GM12878 (cell line): ENCODE results near the gene TRAP1. TPM values are rescaled to one million over a fixed set of nuclear protein-coding genes. Genes with fewer than 3 reads are reported as not detected.

Source experiments
- ATAC-seq: fragments of 200-7000 bp; cut with Tn5 transposase; 3 replicates; pipeline ENCODE4 v1.9.1; 2020; ENCODE audit warnings: mild to moderate bottlenecking, moderate library complexity
- BruUV-seq: library from RNA; stranded (reverse); fragments of 400-500 nt; replicated peaks from 2 replicates; lab custom pipeline; 2021; lab: Mats Ljungman, UMichigan
- CTCF ChIA-PET: fragments of 300-600 bp; sonication (Branson Sonifier 250); formaldehyde crosslinking; extraction: SDS; loops from one replicate; lab custom pipeline; 2021; ENCODE audit warnings: inconsistent platforms; lab: Yijun Ruan, JAX
- POLR2A ChIA-PET: fragments of 350-600 bp; formaldehyde crosslinking; extraction: SDS; loops from one replicate; lab custom pipeline; 2021; ENCODE audit warnings: inconsistent platforms; lab: Charles Lee
- RAD21 ChIA-PET: fragments of 300-600 bp; sonication (Branson Sonifier 250); formaldehyde crosslinking; loops from one replicate; lab custom pipeline; 2023; ENCODE audit warnings: antibody characterized with exemption; ENCODE audit not compliant: unreplicated experiment; lab: Charles Lee
- SMC1A ChIA-PET: fragments of 300-600 bp; sonication (Branson Sonifier 250); formaldehyde crosslinking; loops from one replicate; lab custom pipeline; 2023; ENCODE audit not compliant: unreplicated experiment, uncharacterized antibody; lab: Charles Lee
- DNase-seq: peaks from one replicate; pipeline ENCODE4 v3.0.0-alpha.2; 2011; ENCODE audit warnings: low read depth, low spot score
- FAIRE-seq: peaks from 3 replicates; lab custom pipeline; 2011; peaks lifted over from hg19 to GRCh38; lab: Jason Lieb, UNC
- H2AFZ ChIP-seq: 2 replicates; pipeline ENCODE4 v1.6.0; 2011; ENCODE audit warnings: low read depth, low read length, control low read depth; ENCODE audit not compliant: control insufficient read depth
- H3K27ac ChIP-seq: 2 replicates; pipeline ENCODE4 v1.5.1; 2011; ENCODE audit warnings: control low read depth; ENCODE audit not compliant: control insufficient read depth, insufficient read depth
- H3K27me3 ChIP-seq, 2 experiments: replicated peaks in 1 of 2; 2 replicates each; pipeline versions ENCODE4 v1.6.0 to v1.6.1; 2011; ENCODE audit warnings: low read length in 1 of 2; ENCODE audit not compliant: control insufficient read depth in 2 of 2, insufficient read depth in 2 of 2
- H3K36me3 ChIP-seq, 2 experiments: 2 replicates each; pipeline ENCODE4 v1.5.1; 2011; ENCODE audit warnings: low read length in 1 of 2; ENCODE audit not compliant: control insufficient read depth in 2 of 2, insufficient read depth in 2 of 2
- H3K4me1 ChIP-seq: 2 replicates; pipeline ENCODE4 v1.6.1; 2011; ENCODE audit warnings: mild to moderate bottlenecking, low read length, moderate library complexity, mixed read lengths; ENCODE audit not compliant: control insufficient read depth, insufficient read depth
- H3K4me2 ChIP-seq: 2 replicates; pipeline ENCODE4 v1.6.0; 2011; ENCODE audit warnings: control low read depth; ENCODE audit not compliant: control insufficient read depth, insufficient read depth
- H3K4me3 ChIP-seq: fragments of 200-600 bp; sonication (generic); 2 replicates; pipeline ENCODE4 v1.5.1; 2016
- H3K79me2 ChIP-seq: 2 replicates; pipeline ENCODE4 v1.6.0; 2011; ENCODE audit warnings: low read length; ENCODE audit not compliant: control insufficient read depth, insufficient read depth
- H3K9ac ChIP-seq: 2 replicates; pipeline ENCODE4 v1.8.0; 2011; ENCODE audit warnings: low read length, control low read depth, mixed read lengths; ENCODE audit not compliant: control insufficient read depth, insufficient read depth
- H3K9me3 ChIP-seq: replicated peaks from 3 replicates; pipeline ENCODE4 v1.5.1; 2011; ENCODE audit warnings: mild to moderate bottlenecking, low read length; ENCODE audit not compliant: control insufficient read depth, insufficient read depth
- H4K20me1 ChIP-seq: 2 replicates; pipeline ENCODE4 v1.6.0; 2011; ENCODE audit not compliant: control insufficient read depth, insufficient read depth
- ASH2L ChIP-seq: fragments of 300-600, 200-600 bp; sonication (generic); IDR thresholded peaks from 2 replicates; pipeline ENCODE4 v1.6.1; 2017; ENCODE audit warnings: low read depth, mild to moderate bottlenecking, borderline replicate concordance
- BCL11A ChIP-seq: IDR thresholded peaks from 2 replicates; pipeline ENCODE4 v1.6.1; 2011; ENCODE audit warnings: low read depth, low read length
- EP300 ChIP-seq, 2 experiments: fragments of 150-350 bp in 1 of 2; IDR thresholded peaks; 2 replicates each; pipeline ENCODE4 v1.6.1; 2011 to 2012; ENCODE audit warnings: low read depth in 2 of 2, low read length in 2 of 2, borderline replicate concordance in 1 of 2, improper control_type of control experiment in 1 of 2, inconsistent platforms in 1 of 2; ENCODE audit not compliant: control insufficient read depth in 1 of 2
- POLR2A ChIP-seq: IDR thresholded peaks from 2 replicates; pipeline ENCODE4 v1.6.1; 2011; ENCODE audit warnings: low read depth, mild to moderate bottlenecking, low read length
- ZZZ3 ChIP-seq: IDR thresholded peaks from 2 replicates; pipeline ENCODE4 v1.6.1; 2011; ENCODE audit warnings: low read depth; ENCODE audit not compliant: control insufficient read depth, insufficient read length
- WGBS: methylation state at CpG from one replicate; pipeline ENCODE4 v1.1.6; 2016; ENCODE audit warnings: low lambda C conversion rate; ENCODE audit not compliant: insufficient replicate concordance, insufficient coverage; ENCODE audit errors: missing lambda C conversion rate; 5-methylcytosine and 5-hydroxymethylcytosine counted together
- in situ Hi-C: fragments of 300-500 bp; cut with MboI; formaldehyde crosslinking; loops from 9 replicates; pipeline ENCODE4 v1.14.3; 2018; ENCODE audit warnings: mixed read lengths
- intact Hi-C: fragments of 100-400 bp; cut with micrococcal nuclease; formaldehyde crosslinking; loops from one replicate; pipeline ENCODE4 v1.14.2; 2022; ENCODE audit not compliant: unreplicated experiment
- polyA plus RNA-seq, 11 experiments: library from polyadenylated mRNA; depleted of rRNA in 4 of 11; unstranded in 6 of 11; stranded (reverse) in 5 of 11; fragments of >200 nt; fragmentation: Nextera tagmentation in 4 of 11; fragmentation: Illumina TruSeq in 1 of 11; extraction: Ambion mirVana in 4 of 11; extraction: Trizol in 1 of 11; gene quantifications; 1 replicate in 1 of 11; 2 replicates in 10 of 11; pipeline versions ENCODE4 v1.2.1 to v1.2.3, GENCODE V29; 2011 to 2016; ENCODE audit warnings: inconsistent platforms in 2 of 11, missing spikeins in 2 of 11, low read depth in 1 of 11
- total RNA-seq, 4 experiments: library from RNA; depleted of rRNA in 3 of 4; stranded (reverse); fragments of >200 nt in 3 of 4; fragmentation: Illumina TruSeq in 1 of 4; extraction: Trizol in 1 of 4; gene quantifications; 2 replicates each; pipeline versions ENCODE4 v1.2.1 to v1.2.3, GENCODE V29; 2013 to 2021
- TF ChIP-seq, protein P1 (sequence below): IDR thresholded peaks from 2 replicates; pipeline ENCODE4 v1.6.1; 2011; ENCODE audit warnings: low read depth, mild to moderate bottlenecking, low read length, moderate library complexity, borderline replicate concordance; ENCODE audit errors: extremely low read depth
- TF ChIP-seq, protein P2 (sequence below), 3 experiments: IDR thresholded peaks in 2 of 3; conservative IDR thresholded peaks in 1 of 3; 2 replicates each; pipeline ENCODE4 v1.5.1; 2011; ENCODE audit warnings: low read depth in 3 of 3, low read length in 3 of 3, mild to moderate bottlenecking in 3 of 3, control low read depth in 2 of 3, moderate library complexity in 2 of 3, inconsistent platforms in 1 of 3, mixed read lengths in 1 of 3; ENCODE audit not compliant: control insufficient read depth in 2 of 3, insufficient read depth in 1 of 3; ENCODE audit errors: extremely low read depth in 1 of 3

TRAP1 gene
- total and polyA plus RNA-seq, 10 of the 15 experiments (the other 5 are each of a cell fraction or from before 2014, with no cell fraction given), result 16.3 to 442 (median 241) TPM

DNA sequence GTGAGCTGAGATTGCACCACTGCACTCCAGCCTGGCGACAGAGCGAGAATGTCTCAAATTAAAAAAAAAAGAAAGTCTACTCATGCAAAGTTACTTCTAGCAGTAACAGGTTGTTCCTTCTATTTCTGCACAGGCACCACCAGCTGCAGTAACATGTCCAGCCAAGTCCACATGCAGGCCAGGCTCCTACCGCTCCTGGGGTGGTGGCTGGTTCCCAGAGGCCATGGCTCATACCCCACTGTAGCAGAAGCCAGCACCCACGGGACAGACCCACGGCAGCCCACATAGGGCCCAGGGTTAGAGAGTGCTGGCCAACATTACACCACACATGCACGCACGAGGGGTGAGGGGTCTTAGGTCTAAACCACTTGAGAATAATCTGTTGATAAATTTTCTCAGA is 26.7 kb upstream of the TRAP1 start (continued):
- TF ChIP-seq EP300 (IDR thresholded peaks at IDR 0.05; ENCODE audit: borderline replicate concordance in 1 of 2, control insufficient read depth in 1 of 2, low read depth in 2 of 2, low read length in 2 of 2) (no peak), ASH2L (no peak), BCL11A (no peak)
- TF ChIP-seq, protein P1, sequence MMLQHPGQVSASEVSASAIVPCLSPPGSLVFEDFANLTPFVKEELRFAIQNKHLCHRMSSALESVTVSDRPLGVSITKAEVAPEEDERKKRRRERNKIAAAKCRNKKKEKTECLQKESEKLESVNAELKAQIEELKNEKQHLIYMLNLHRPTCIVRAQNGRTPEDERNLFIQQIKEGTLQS, result no peak
- TF ChIP-seq, protein P2, sequence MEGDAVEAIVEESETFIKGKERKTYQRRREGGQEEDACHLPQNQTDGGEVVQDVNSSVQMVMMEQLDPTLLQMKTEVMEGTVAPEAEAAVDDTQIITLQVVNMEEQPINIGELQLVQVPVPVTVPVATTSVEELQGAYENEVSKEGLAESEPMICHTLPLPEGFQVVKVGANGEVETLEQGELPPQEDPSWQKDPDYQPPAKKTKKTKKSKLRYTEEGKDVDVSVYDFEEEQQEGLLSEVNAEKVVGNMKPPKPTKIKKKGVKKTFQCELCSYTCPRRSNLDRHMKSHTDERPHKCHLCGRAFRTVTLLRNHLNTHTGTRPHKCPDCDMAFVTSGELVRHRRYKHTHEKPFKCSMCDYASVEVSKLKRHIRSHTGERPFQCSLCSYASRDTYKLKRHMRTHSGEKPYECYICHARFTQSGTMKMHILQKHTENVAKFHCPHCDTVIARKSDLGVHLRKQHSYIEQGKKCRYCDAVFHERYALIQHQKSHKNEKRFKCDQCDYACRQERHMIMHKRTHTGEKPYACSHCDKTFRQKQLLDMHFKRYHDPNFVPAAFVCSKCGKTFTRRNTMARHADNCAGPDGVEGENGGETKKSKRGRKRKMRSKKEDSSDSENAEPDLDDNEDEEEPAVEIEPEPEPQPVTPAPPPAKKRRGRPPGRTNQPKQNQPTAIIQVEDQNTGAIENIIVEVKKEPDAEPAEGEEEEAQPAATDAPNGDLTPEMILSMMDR (IDR thresholded peaks at IDR 0.05 in 2 of 3, conservative IDR thresholded peaks at IDR 0.05 in 1 of 3; ENCODE audit: control insufficient read depth in 2 of 3, extremely low read depth in 1 of 3, insufficient read depth in 1 of 3, low read depth in 3 of 3, low read length in 3 of 3), result no peak

DNA sequence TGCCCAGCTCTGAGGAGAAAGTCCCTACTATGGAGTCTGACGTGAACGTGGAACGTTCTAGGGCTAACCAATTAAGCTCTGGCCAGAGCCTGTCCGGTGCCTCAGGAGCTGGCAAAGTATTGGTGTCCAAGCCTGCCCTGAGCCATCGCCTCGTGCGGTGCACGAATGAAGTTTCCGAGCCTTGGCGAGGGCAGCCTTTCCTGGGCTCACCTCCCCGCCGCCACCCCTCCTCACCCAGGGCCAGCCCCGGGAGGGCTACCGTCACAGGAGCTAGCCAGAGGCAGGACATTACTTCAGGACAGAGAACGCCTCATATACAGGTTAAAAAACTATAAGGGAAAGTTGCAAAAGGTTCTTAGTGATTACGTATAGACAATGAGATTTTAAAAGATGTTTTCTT is 23.6 kb upstream of the TRAP1 start:
- Histone ChIP-seq H2AFZ (no peak overlapping the region), H3K4me3 (no peak overlapping the region), H4K20me1 (no peaks in the 10 kb centered on the region; the same call in 1 of the 2 replicates), H3K27ac (no peak overlapping the region), H3K9ac (no peak overlapping the region), H3K4me1 (no peaks in the 10 kb centered on the region), H3K36me3 (peaks cover 17 to 43% of the 10 kb centered on the region in 2 experiments), H3K9me3 (no peaks in the 10 kb centered on the region), H3K79me2 (no peaks in the 10 kb centered on the region), H3K4me2 (no peak overlapping the region), H3K27me3 (no peaks in the 10 kb centered on the region)
- ChIA-PET CTCF (interaction anchor here (0.6 kb wide), 1 partner anchor 52 kb away, joined by 3 read pairs; no protein-coding TSS in a partner anchor), SMC1A (interaction anchor here (0.7 to 1.0 kb wide), 2 partner anchors 9 to 131 kb away, joined by 3 read pairs; no protein-coding TSS in a partner anchor), POLR2A (no interaction called here), RAD21 (no interaction called here)
- no TSS peak for BruUV-seq
- 95% methylated on average over 16 of the region's 16 CpGs for WGBS
- no peak for FAIRE-seq
- in situ Hi-C loops, result no loop called here
- no peak for DNase-seq
- ATAC-seq, result no peak
- no peak for TF ChIP-seq ZZZ3
- 0 out of 2 replicates have a peak, but pooled peaks have one; percentile 24 for TF ChIP-seq POLR2A
- intact Hi-C loops, result no loop called here
